K562 (cell line): ENCODE results near the gene KIAA1614. TPM values are rescaled to one million over a fixed set of nuclear protein-coding genes. Genes with fewer than 3 reads are reported as not detected.

Experiments used
- ATAC-seq: fragments of 200-7000 bp; cut with Tn5 transposase; 3 replicates; pipeline ENCODE4 v1.9.1; 2020; ENCODE audit warnings: moderate library complexity
- BruUV-seq: library from RNA; stranded (reverse); fragments of 400-500 nt; replicated peaks from 2 replicates; lab custom pipeline; 2021; lab: Mats Ljungman, UMichigan
- CTCF ChIA-PET: fragments of 300-600 bp; formaldehyde crosslinking; extraction: SDS; loops from one replicate; lab custom pipeline; 2021; ENCODE audit warnings: low intra/inter-chr PET ratio; lab: Yijun Ruan, JAX
- POLR2A ChIA-PET: fragments of 300-600, 350-650 bp; sonication (Branson Sonifier 250); formaldehyde crosslinking; extraction: SDS; loops from one replicate; lab custom pipeline; 2021; ENCODE audit warnings: antibody characterized with exemption, inconsistent platforms; lab: Yijun Ruan, JAX
- DNase-seq, 4 experiments: peaks; one replicate each; pipeline versions ENCODE4 v3.0.0 to v3.0.0-alpha.2; 2011 to 2018; ENCODE audit warnings: low spot score in 3 of 4, mixed read lengths in 3 of 4; ENCODE audit errors: extremely low read depth in 1 of 4
- FAIRE-seq: peaks from 2 replicates; lab custom pipeline; 2011; peaks lifted over from hg19 to GRCh38; lab: Jason Lieb, UNC
- H2AFZ ChIP-seq: 2 replicates; pipeline ENCODE4 v1.6.0; 2011; ENCODE audit warnings: low read depth, low read length, control low read depth, inconsistent platforms
- H3K27ac ChIP-seq: fragments of 200-600 bp; 3 replicates; pipeline ENCODE4 v1.8.0; 2011; ENCODE audit warnings: low read depth, mild to moderate bottlenecking, control low read depth, inconsistent platforms, low read length, moderate library complexity, mixed read lengths; ENCODE audit errors: extremely low read depth
- H3K27me3 ChIP-seq, 2 experiments: fragments of 300-600 bp in 1 of 2; 2 replicates in 1 of 2; 3 replicates in 1 of 2; pipeline versions ENCODE4 v1.6.0 to v1.8.0; 2011; ENCODE audit warnings: inconsistent platforms in 2 of 2, low read length in 2 of 2, mild to moderate bottlenecking in 1 of 2, mixed read lengths in 1 of 2, moderate library complexity in 1 of 2; ENCODE audit not compliant: control insufficient read depth in 2 of 2, insufficient read depth in 2 of 2
- H3K36me3 ChIP-seq: fragments of 300-600 bp; 3 replicates; pipeline ENCODE4 v1.8.0; 2011; ENCODE audit warnings: mild to moderate bottlenecking, low read length, inconsistent platforms; ENCODE audit not compliant: control insufficient read depth, insufficient read depth
- H3K4me1 ChIP-seq, 2 experiments: fragments of 200-600 bp in 1 of 2; replicated peaks in 1 of 2; 2 replicates in 1 of 2; 3 replicates in 1 of 2; pipeline versions ENCODE4 v1.5.1 to v1.8.0; 2011; ENCODE audit warnings: inconsistent platforms in 2 of 2, low read length in 2 of 2, mild to moderate bottlenecking in 1 of 2, mixed read lengths in 1 of 2, moderate library complexity in 1 of 2; ENCODE audit not compliant: control insufficient read depth in 2 of 2, insufficient read depth in 2 of 2
- H3K4me2 ChIP-seq: 2 replicates; pipeline ENCODE4 v1.6.1; 2011; ENCODE audit warnings: low read length, control low read depth, inconsistent platforms, mixed read lengths; ENCODE audit not compliant: insufficient read depth
- H3K4me3 ChIP-seq: fragments of 200-600 bp; sonication (generic), shearing (Covaris generic); 2 replicates; pipeline ENCODE4 v1.5.1; 2016; ENCODE audit warnings: control low read depth, inconsistent platforms
- H3K79me2 ChIP-seq: fragments of 200-600 bp; 3 replicates; pipeline ENCODE4 v1.8.0; 2011; ENCODE audit warnings: low read length, inconsistent platforms; ENCODE audit not compliant: control insufficient read depth, insufficient read depth
- H3K9ac ChIP-seq, 2 experiments: 2 replicates each; pipeline versions ENCODE4 v1.6.0 to v1.6.1; 2011; ENCODE audit warnings: low read depth in 2 of 2, low read length in 2 of 2, control low read depth in 1 of 2, inconsistent platforms in 1 of 2, mild to moderate bottlenecking in 1 of 2, mixed read lengths in 1 of 2; ENCODE audit not compliant: insufficient read depth in 1 of 2
- H3K9me1 ChIP-seq: one replicate; pipeline ENCODE4 v1.6.0; 2011; ENCODE audit warnings: inconsistent platforms, mild to moderate bottlenecking, low read length, moderate library complexity; ENCODE audit not compliant: control insufficient read depth, insufficient read depth
- H3K9me3 ChIP-seq: replicated peaks from 2 replicates; pipeline ENCODE4 v1.5.1; 2011; ENCODE audit warnings: low read depth, low read length, inconsistent platforms; ENCODE audit not compliant: control insufficient read depth, insufficient read depth
- H4K20me1 ChIP-seq: replicated peaks from 2 replicates; pipeline ENCODE4 v1.6.1; 2011; ENCODE audit warnings: low read length, inconsistent platforms, mixed read lengths; ENCODE audit not compliant: control insufficient read depth, insufficient read depth
- BMI1 ChIP-seq: fragments of 150-350 bp; IDR thresholded peaks from 2 replicates; pipeline ENCODE4 v1.6.1; 2014; ENCODE audit warnings: low read length
- CTCFL ChIP-seq: IDR thresholded peaks from 2 replicates; pipeline ENCODE4 v1.6.1; 2011; ENCODE audit warnings: borderline replicate concordance, low read depth, mild to moderate bottlenecking, moderate library complexity, low read length; ENCODE audit not compliant: insufficient read depth, poor library complexity, severe bottlenecking
- DACH1 ChIP-seq: fragments of 450-650 bp; IDR thresholded peaks from 2 replicates; pipeline ENCODE4 v1.6.1; 2018; ENCODE audit not compliant: partially characterized antibody
- ELF1 ChIP-seq: fragments of 200-800 bp; sonication (Bioruptor generic); IDR thresholded peaks from 2 replicates; pipeline ENCODE4 v1.6.1; 2016; ENCODE audit warnings: missing genetic modification characterization, missing compliant biosample characterization
- EZH2 ChIP-seq: IDR thresholded peaks from 2 replicates; pipeline ENCODE4 v1.6.1; 2012; ENCODE audit warnings: low read depth, mild to moderate bottlenecking, inconsistent platforms, low read length, borderline replicate concordance
- FOXP1 ChIP-seq: sonication (generic); formaldehyde crosslinking; IDR thresholded peaks from 2 replicates; pipeline ENCODE4 v1.8.0; 2022; ENCODE audit warnings: mild to moderate bottlenecking, missing genetic modification reagents
- KAT2B ChIP-seq: IDR thresholded peaks from one replicate; pipeline ENCODE4 v1.6.1; 2012; ENCODE audit warnings: low read depth, mild to moderate bottlenecking, control low read depth, inconsistent platforms, low read length, moderate library complexity
- KAT7 ChIP-seq: sonication (generic); formaldehyde crosslinking; IDR thresholded peaks from 2 replicates; pipeline ENCODE4 v1.8.0; 2022; ENCODE audit warnings: missing genetic modification reagents, mild to moderate bottlenecking, borderline replicate concordance
- MYBL2 ChIP-seq, 2 experiments: fragments of 450-650 bp in 1 of 2; sonication (generic) in 1 of 2; formaldehyde crosslinking in 1 of 2; IDR thresholded peaks; 2 replicates each; pipeline versions ENCODE4 v1.6.1 to v1.8.1; 2017 to 2022; ENCODE audit warnings: borderline replicate concordance in 1 of 2, inconsistent platforms in 1 of 2, low read depth in 1 of 2, mild to moderate bottlenecking in 1 of 2, missing genetic modification reagents in 1 of 2, moderate library complexity in 1 of 2
- NFYB ChIP-seq: IDR thresholded peaks from 2 replicates; pipeline ENCODE4 v1.6.1; 2011; ENCODE audit warnings: mild to moderate bottlenecking, moderate library complexity; ENCODE audit not compliant: insufficient read length; ENCODE audit errors: extremely low read depth
- NONO ChIP-seq, 2 experiments: fragments of 200-400 bp in 1 of 2; fragments of 450-650 bp in 1 of 2; formaldehyde crosslinking in 1 of 2; IDR thresholded peaks; 2 replicates each; pipeline ENCODE4 v1.6.1; 2017; ENCODE audit warnings: low read depth in 2 of 2, mild to moderate bottlenecking in 2 of 2, moderate library complexity in 2 of 2, low read length in 1 of 2
- NR3C1 ChIP-seq: sonication (generic); formaldehyde crosslinking; IDR thresholded peaks from 2 replicates; pipeline ENCODE4 v1.8.1; 2022; ENCODE audit warnings: missing genetic modification reagents
- TARDBP ChIP-seq: fragments of 450-650 bp; IDR thresholded peaks from 2 replicates; pipeline ENCODE4 v1.6.1; 2016
- ZKSCAN3 ChIP-seq: fragments of 250-450 bp; sonication (Bioruptor Pico); IDR thresholded peaks from 2 replicates; pipeline ENCODE4 v1.4.0; 2020
- WGBS: fragments of 100-300 bp; shearing (Covaris generic); methylation state at CpG from one replicate; pipeline ENCODE4 v1.1.6; 2016; ENCODE audit warnings: low coverage, mixed read lengths; ENCODE audit not compliant: insufficient coverage; ENCODE audit errors: missing lambda C conversion rate; 5-methylcytosine and 5-hydroxymethylcytosine counted together
- in situ Hi-C: fragments of 300-500 bp; cut with MboI; formaldehyde crosslinking; loops from 4 replicates; pipeline ENCODE4 v1.15.0; 2018; ENCODE audit warnings: inconsistent platforms, mixed read lengths
- intact Hi-C: fragments of 100-400 bp; cut with micrococcal nuclease; formaldehyde crosslinking; loops from 2 replicates; pipeline ENCODE4 v1.14.2; 2022
- polyA plus RNA-seq, 8 experiments: library from polyadenylated mRNA; depleted of rRNA in 4 of 8; stranded (reverse) in 5 of 8; unstranded in 3 of 8; fragments of >200 nt; fragmentation: Nextera tagmentation in 2 of 8; fragmentation: Illumina TruSeq in 1 of 8; extraction: Ambion mirVana in 2 of 8; extraction: Trizol in 1 of 8; gene quantifications; 2 replicates each; pipeline versions ENCODE4 v1.2.1 to v1.2.3, GENCODE V29; 2011 to 2014; ENCODE audit warnings: inconsistent platforms in 1 of 8, missing spikeins in 1 of 8
- total RNA-seq, 7 experiments: library from RNA; depleted of rRNA in 6 of 7; stranded (reverse); fragments of >200 nt in 6 of 7; fragmentation: Illumina TruSeq in 2 of 7; extraction: Trizol in 2 of 7; gene quantifications; 2 replicates each; pipeline versions ENCODE4 v1.2.1 to v1.2.3, GENCODE V29; 2011 to 2021; ENCODE audit warnings: low replicate concordance in 1 of 7

KIAA1614 gene
- total and polyA plus RNA-seq, 9 of the 15 experiments (the other 6 are each of a cell fraction or from before 2014, with no cell fraction given), result 0.01 to 1.1 (median 0.15) TPM; not detected in 1

- TF ChIP-seq CTCFL, result no peak
- TF ChIP-seq FOXP1, result no peak
These were observed 5.2 kb upstream of the KIAA1614 start (continued) for GRCh38 chr1:180907313-180908055.

GRCh38 chr1:180908074-180908765 lies 4.5 kb upstream of the KIAA1614 start:
- intact Hi-C loops (no loop called here), in situ Hi-C loops (no loop called here)
- Histone ChIP-seq H3K4me3 (no peak overlapping the region), H4K20me1 (no peaks in the 10 kb centered on the region), H3K9me3 (no peaks in the 10 kb centered on the region), H3K9ac (peak overlapping the region in 1 of 2 experiments; percentile 55; a peak in 1 of 4 replicates), H3K36me3 (no peaks in the 10 kb centered on the region), H3K9me1 (no peaks in the 10 kb centered on the region), H3K79me2 (no peaks in the 10 kb centered on the region), H3K4me1 (peaks cover 0 to 3% of the 10 kb centered on the region in 2 experiments; a peak in 1 of 5 replicates), H3K27ac (no peak overlapping the region), H3K27me3 (0 out of 5 replicates have a peak, but pooled peaks cover 0 to 4% of the 10 kb centered on the region in 2 experiments), H3K4me2 (no peak overlapping the region), H2AFZ (no peak overlapping the region)
- DNase-seq (no peak), ATAC-seq (peak; percentile 32), FAIRE-seq (no peak)
- POLR2A ChIA-PET, result no interaction called here
- no TSS peak for BruUV-seq
- WGBS, result 21% methylated on average over 14 of the region's 15 CpGs
- CTCF ChIA-PET, result no interaction called here
- no peak for TF ChIP-seq BMI1
- no peak for TF ChIP-seq CTCFL
- no peak for TF ChIP-seq TARDBP
- no peak for TF ChIP-seq EZH2
- TF ChIP-seq KAT7 (CRISPR knock-in tag), result no peak
- TF ChIP-seq NFYB, result no peak
- no peak for TF ChIP-seq ELF1
- no peak for TF ChIP-seq MYBL2 (IDR thresholded peaks at IDR 0.05; ENCODE audit: low read depth)
- no peak for TF ChIP-seq MYBL2 (CRISPR knock-in tag; IDR thresholded peaks at IDR 0.05; ENCODE audit: borderline replicate concordance)
- no peak for TF ChIP-seq DACH1
- TF ChIP-seq NONO (IDR thresholded peaks at IDR 0.05; ENCODE audit: low read depth in 2 of 2, low read length in 1 of 2), result no peak
- TF ChIP-seq ZKSCAN3, result no peak
- TF ChIP-seq KAT2B, result no peak
- TF ChIP-seq NR3C1 (CRISPR knock-in tag), result no peak
